ENCODE data around the gene KLHL26.

The KLHL26 gene

DNA sequence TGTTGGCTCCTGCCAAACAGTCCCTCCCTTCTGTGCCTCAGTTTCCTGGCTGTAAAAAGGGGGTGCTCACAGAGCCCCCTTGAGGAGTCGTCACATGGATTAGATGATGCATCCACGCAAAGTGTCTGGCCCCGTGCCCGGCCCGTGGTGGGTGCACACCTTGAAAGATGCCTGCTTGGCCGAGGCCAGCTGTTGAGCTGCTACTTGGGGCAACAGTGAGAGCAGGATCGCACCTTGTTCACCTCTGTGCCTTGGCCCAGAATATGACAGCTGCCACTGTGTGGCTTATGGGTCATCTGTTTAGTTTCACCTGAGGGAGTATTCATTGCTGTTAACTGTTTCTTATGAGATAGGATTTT is 64.4 kb downstream of the KLHL26 start:
- no peak overlapping the region for H3K4me3 ChIP-seq (ENCODE audit: low read length)
- DNase-seq (ENCODE audit: low read depth, low spot score) = no peak

DNA sequence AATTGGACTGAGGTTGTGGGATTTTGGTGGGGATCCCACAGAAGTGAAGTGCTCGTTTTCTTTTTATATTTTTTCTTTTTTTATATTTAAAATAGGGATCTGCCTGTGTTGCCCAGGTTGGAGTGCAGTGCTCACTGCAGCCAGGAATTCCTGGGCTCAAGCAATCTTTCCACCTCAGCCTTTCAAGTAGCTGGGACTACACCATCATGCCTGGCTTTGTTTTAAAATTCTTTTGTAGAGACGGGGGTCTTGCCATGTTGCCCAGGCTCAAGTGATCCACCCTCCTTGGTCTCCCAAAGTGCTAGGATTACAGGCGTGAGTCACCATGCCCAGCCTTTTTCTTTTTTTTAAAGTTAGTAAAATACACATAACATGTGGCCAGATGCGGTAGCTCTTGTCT is 67.2 kb downstream of the KLHL26 start:
- DNase-seq (ENCODE audit: low read depth, low spot score) = no peak
- H3K4me3 ChIP-seq (ENCODE audit: low read length) = no peak overlapping the region

- no peak for DNase-seq (ENCODE audit: low read depth, low spot score)
- H3K4me3 ChIP-seq (ENCODE audit: low read length) = no peak overlapping the region
Measured at GRCh38 chr19:18704971-18705370, 68.1 kb downstream of the KLHL26 start.

DNA sequence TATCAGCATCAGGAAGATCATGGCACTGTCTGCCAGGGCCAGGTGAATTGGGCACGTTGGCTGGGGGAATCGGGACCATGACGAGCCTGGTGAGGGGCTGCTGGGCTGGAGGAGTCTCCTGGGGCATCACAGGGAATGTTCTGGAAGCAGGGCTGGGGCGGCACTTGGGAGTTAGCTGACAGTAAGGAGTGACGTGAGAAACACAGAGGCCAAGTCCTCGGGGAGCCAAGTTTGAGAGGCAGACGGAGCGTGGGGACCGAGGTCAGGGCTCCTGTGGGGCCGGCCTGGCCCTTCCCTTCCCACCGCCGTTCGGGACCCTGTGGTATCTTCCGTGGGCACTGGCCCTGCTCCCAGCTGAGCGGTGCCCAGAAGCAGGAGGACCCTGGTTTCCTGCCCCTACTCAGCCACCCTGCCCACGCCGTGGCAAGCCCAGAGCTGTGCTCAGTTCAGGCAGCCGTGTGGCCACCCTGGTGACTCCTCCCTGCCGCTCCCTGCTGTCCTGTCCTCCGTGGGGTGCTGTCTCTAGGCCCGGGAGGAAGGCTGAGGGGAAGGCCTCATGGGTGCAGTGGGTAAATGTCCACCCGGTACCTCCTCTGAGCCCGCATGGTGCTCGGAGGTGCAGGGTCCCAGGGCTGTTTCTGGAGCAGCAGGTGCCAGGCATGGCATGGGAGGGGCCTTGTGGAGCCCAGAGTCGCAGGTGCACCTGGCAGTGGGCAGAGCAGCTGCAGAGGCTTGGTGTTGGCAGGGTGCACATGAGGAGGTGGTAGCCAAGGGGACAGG is 71.8 kb downstream of the KLHL26 start:
- no peak for DNase-seq (ENCODE audit: low read depth, low spot score)
- no peak overlapping the region for H3K4me3 ChIP-seq (ENCODE audit: low read length)

DNA sequence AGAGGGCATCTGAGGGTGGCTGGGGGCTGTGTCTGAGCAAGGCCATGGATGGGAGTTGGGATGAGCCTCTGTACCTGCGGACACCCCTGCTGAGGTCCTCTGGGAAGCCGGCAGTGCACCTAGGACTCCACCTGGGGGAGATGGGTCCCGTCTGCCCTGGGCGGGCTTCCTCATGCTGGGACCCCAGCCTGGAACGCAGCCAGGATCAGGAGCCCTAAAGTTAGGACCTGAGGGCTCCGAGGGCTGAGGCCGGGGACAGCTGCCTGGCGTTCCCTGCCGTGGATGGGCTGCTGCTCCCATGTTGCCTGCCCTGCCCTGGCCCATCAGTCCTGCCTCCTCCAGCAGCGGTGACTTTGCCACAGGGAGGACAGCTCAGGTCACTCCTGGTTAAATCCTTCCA is 72.7 kb downstream of the KLHL26 start:
- no peak overlapping the region for H3K4me3 ChIP-seq (ENCODE audit: low read length)

GRCh38 chr19:18710186-18710585 is 73.4 kb downstream of the KLHL26 start:
- H3K4me3 ChIP-seq (ENCODE audit: low read length) = no peak overlapping the region
- no peak for DNase-seq (ENCODE audit: low read depth, low spot score)

More for the DNA sequence above, 72.7 kb downstream of the KLHL26 start:
- no peak for DNase-seq (ENCODE audit: low read depth, low spot score)

DNA sequence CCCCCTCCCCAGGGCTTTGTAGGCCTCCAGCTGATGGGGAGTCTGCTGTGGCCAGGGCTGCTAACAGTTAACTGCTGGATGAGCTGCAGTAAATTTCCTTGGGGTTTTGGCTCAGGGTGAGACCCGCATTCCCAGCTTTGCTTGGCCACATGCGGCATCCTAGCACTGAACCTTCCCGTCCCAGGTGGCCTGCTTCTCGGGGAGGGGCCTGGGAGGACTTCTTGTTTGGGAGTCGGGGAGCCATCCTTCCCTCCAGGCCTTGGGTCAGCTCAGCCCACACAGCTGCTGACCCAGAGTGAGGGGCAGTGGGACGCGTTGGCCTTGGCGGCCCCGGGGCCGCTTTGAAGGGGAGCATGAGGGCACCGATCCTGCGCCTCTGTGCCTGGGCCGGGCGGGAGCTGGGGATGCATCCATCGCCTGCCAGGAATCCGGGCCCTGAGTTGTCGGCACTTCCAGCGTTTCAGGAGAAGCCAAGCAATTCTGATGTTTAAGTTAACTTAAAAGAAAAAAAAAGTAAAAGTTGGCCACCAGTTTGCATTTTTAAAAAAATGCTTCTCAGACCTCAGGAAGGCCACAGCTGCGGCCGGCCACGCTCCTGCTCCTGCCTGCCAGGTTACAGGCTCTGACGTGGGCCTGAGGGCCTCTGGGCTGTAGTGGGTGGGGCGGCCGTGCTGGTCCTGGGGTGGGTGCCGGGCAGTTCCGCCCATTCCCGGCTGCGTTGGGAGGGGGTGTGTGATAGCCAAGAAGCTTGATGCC is 74.3 kb downstream of the KLHL26 start:
- DNase-seq (ENCODE audit: low read depth, low spot score) = no peak
- H3K4me3 ChIP-seq (ENCODE audit: low read length) = no peak overlapping the region

GRCh38 chr19:18711893-18712292 is 75.1 kb downstream of the KLHL26 start:
- no peak for DNase-seq (ENCODE audit: low read depth, low spot score)
- H3K4me3 ChIP-seq (ENCODE audit: low read length) = no peak overlapping the region

DNA sequence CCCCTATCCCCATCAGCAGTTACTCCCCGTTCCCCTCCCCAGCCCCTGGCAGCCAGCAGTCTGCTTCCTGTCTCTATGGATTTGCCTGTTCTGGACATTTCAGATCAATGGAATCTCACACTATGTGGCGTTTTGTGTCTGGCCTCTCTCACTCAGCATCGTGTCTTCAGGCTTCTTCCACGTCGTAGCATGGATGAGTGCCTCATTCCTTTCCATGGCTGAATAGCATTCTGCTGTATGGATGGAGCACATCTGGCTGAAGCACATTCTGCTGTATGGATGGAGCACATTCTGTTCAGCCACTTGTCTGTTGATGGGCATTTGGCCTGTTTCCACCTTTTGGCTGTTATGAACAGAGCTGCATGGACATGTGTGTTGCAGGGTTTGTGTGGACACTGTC is 76.2 kb downstream of the KLHL26 start:
- no peak overlapping the region for H3K4me3 ChIP-seq (ENCODE audit: low read length)
- no peak for DNase-seq (ENCODE audit: low read depth, low spot score)

GRCh38 chr19:18713550-18714117 is 76.8 kb downstream of the KLHL26 start:
- no peak overlapping the region for H3K4me3 ChIP-seq (ENCODE audit: low read length)
- no peak for DNase-seq (ENCODE audit: low read depth, low spot score)

DNA sequence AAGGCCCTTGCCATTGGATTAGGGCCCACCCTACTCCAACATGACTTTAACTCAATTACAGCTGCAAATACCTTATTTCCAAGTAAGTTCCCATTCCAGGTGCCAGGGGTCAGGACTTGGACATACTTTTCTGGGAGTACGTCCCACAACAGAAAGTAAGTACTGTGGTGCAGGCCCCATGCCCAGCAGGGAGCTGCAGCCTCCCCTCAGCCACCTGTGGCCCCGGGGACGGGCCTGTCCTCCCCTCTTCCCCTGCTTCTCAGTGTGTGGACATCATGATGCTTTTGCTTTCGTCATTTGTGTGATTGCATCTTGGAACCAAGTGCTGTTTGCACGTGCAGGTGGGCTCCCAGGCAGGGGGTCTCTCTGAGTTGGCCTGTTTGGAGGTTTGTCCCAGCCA is 78.6 kb downstream of the KLHL26 start:
- no peak overlapping the region for H3K4me3 ChIP-seq (ENCODE audit: low read length)
- no peak for DNase-seq (ENCODE audit: low read depth, low spot score)

DNA sequence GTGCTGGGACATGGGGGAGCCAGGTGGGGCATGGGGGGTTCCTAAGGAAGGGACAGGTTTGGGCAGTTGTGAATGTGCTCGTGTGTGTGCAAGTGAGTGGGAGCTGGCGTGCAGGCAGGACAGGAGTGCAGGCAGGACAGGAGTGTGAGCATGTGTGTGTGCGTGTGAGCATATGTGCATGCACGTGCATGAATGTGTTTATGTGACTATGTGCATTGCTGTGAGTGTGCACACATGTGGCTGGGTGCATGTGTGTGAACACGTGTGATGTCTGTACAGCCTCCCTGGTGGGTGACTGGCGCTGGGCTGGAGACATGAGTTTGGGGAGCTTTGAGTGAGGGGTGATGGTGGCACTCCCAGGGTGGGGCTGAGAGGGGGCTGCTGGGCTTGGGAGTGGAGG is 80.0 kb downstream of the KLHL26 start:
- no peak overlapping the region for H3K4me3 ChIP-seq (ENCODE audit: low read length)
- no peak for DNase-seq (ENCODE audit: low read depth, low spot score)

DNA sequence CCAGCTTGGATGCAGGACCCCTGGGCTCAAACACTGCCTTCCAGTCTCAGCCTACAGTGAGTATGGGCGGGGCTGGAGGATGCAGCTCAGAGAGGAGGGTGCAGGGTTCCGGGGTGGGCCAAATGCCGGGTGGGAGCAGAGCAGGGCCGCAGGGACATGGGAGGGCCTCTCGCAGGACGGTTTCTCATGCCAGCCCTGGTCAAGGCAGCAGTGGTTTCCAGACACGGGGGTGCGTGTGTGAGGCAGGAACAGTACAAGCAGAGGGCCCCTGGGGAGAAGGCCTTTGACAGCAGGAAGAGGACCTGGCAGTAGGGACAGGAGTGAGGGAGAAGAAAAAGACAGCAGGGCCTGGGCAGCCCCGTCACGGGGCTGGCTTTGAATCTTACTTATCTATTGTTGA is 80.8 kb downstream of the KLHL26 start:
- no peak overlapping the region for H3K4me3 ChIP-seq (ENCODE audit: low read length)
- DNase-seq (ENCODE audit: low read depth, low spot score) = no peak

- DNase-seq (ENCODE audit: low read depth, low spot score) = no peak
- no peak overlapping the region for H3K4me3 ChIP-seq (ENCODE audit: low read length)
Measured at GRCh38 chr19:18718015-18718526, 81.2 kb downstream of the KLHL26 start.

- no peak for DNase-seq (ENCODE audit: low read depth, low spot score)
- H3K4me3 ChIP-seq (ENCODE audit: low read length) = no peak overlapping the region
Measured at GRCh38 chr19:18718846-18719458, 82.1 kb downstream of the KLHL26 start.

GRCh38 chr19:18719541-18719940 is 82.7 kb downstream of the KLHL26 start:
- no peak overlapping the region for H3K4me3 ChIP-seq (ENCODE audit: low read length)
- DNase-seq (ENCODE audit: low read depth, low spot score) = no peak

Measured in Jurkat, Clone E6-1 (cell line).